Karpas-422 (cell line): ENCODE data around the gene SRSF11. TPM values are rescaled to one million over a fixed set of nuclear protein-coding genes. Genes with fewer than 3 reads are reported as not detected.

Source experiments
- DNase-seq: peaks from one replicate; pipeline ENCODE4 v3.0.0-alpha.2; 2015
- H2AFZ ChIP-seq: fragments of 200-600 bp; sonication (generic); 2 replicates; pipeline ENCODE4 v1.6.1; 2014; ENCODE audit warnings: antibody characterized with exemption, low read length, mixed read lengths
- H3K27ac ChIP-seq: fragments of 200-600 bp; sonication (generic); 2 replicates; pipeline ENCODE4 v1.5.1; 2014; ENCODE audit warnings: mild to moderate bottlenecking, low read length, moderate library complexity
- H3K27me3 ChIP-seq: fragments of 200-600 bp; sonication (generic); 2 replicates; pipeline ENCODE4 v1.6.1; 2014; ENCODE audit warnings: low read length, mixed read lengths
- H3K36me3 ChIP-seq: fragments of 200-600 bp; sonication (generic); 2 replicates; pipeline ENCODE4 v1.6.1; 2014; ENCODE audit warnings: low read length, mixed read lengths; ENCODE audit not compliant: insufficient read depth
- H3K4me1 ChIP-seq: fragments of 200-600 bp; sonication (generic); 2 replicates; pipeline ENCODE4 v1.6.1; 2014; ENCODE audit warnings: mild to moderate bottlenecking, low read length, mixed read lengths
- H3K4me2 ChIP-seq: fragments of 200-600 bp; sonication (generic); 2 replicates; pipeline ENCODE4 v1.6.1; 2014; ENCODE audit warnings: low read length, low read depth, mild to moderate bottlenecking; ENCODE audit not compliant: poor library complexity, severe bottlenecking
- H3K4me3 ChIP-seq: fragments of 200-600 bp; sonication (generic); 2 replicates; pipeline ENCODE4 v1.5.1; 2014; ENCODE audit warnings: mild to moderate bottlenecking, antibody characterized with exemption, low read length, mixed read lengths
- H3K79me2 ChIP-seq: fragments of 200-600 bp; sonication (generic); 2 replicates; pipeline ENCODE4 v1.6.1; 2014; ENCODE audit warnings: mild to moderate bottlenecking, low read length, mixed read lengths
- H3K9ac ChIP-seq: fragments of 200-600 bp; sonication (generic); 2 replicates; pipeline ENCODE4 v1.6.0; 2014; ENCODE audit warnings: low read length
- H3K9me2 ChIP-seq: fragments of 200-600 bp; sonication (generic), shearing (Covaris generic); replicated peaks from 2 replicates; pipeline ENCODE4 v1.6.0; 2014; ENCODE audit warnings: mild to moderate bottlenecking, low read length, moderate library complexity; ENCODE audit not compliant: insufficient read depth
- H3K9me3 ChIP-seq: fragments of 300-700, 200-600 bp; sonication (generic); 2 replicates; pipeline ENCODE4 v1.6.1; 2014; ENCODE audit warnings: low read length, mixed read lengths
- H4K20me1 ChIP-seq: fragments of 200-600 bp; sonication (generic); 2 replicates; pipeline ENCODE4 v1.6.1; 2014; ENCODE audit warnings: mild to moderate bottlenecking, antibody characterized with exemption, low read length, low read depth; ENCODE audit not compliant: insufficient read depth
- total RNA-seq: library from RNA; depleted of rRNA; stranded (reverse); fragments of >200 nt; shearing (Covaris generic); gene quantifications from 2 replicates; pipeline ENCODE4 v1.2.3, GENCODE V29; 2014; ENCODE audit warnings: low replicate concordance

SRSF11 gene
- total RNA-seq, 1 experiment from 2014 or later: 327 TPM

DNA sequence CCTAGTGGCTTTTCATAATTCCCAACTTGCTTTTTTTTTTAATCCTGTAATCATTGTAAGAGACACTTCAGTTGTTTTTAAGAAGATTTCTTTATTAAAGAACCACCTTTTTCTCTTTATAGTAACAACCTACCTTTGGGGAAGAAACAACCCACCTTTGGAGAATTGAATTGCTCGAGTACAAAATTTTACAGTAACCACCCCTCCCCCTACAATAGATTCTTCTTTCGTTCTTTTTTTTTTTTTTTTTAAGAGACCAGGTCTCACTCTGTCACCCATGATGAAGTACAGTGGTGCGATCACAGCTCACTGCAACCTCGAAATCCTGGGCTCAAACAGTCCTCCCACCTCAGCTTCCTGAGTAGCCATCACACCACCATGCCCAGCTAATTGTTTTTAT, 13.7 kb upstream of the SRSF11 start:
- Histone ChIP-seq H3K9me2 (no peaks in the 10 kb centered on the region), H3K4me1 (peaks cover 46% of the 10 kb centered on the region), H2AFZ (no peak overlapping the region), H3K27me3 (no peaks in the 10 kb centered on the region), H3K27ac (no peak overlapping the region), H4K20me1 (no peaks in the 10 kb centered on the region), H3K4me3 (peak overlapping the region; percentile 82), H3K36me3 (peaks cover 12% of the 10 kb centered on the region; the same call in 1 of the 2 replicates), H3K79me2 (peaks cover 98% of the 10 kb centered on the region), H3K9me3 (no peaks in the 10 kb centered on the region), H3K4me2 (peak overlapping the region; percentile 96), H3K9ac (no peak overlapping the region; the same call in 1 of the 2 replicates)
- no peak for DNase-seq

DNA sequence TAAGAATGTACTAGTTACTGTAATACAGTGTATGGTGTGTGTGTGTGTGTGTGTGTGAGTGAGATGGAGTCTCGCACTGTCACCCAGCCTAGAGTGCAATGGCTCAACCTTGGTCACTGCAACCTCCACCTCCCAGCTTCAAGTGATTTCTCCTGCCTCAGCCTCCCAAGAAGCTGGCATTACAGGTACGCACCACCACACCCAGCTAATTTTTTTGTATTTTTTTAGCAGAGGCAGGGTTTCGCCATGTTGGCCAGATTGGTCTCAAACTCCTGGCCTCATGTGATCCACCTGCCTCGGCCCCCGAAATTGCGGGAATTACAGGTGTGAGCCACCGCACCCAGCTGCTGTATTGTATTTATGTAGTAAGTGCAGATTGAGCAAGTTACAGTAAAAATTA, 12.9 kb upstream of the SRSF11 start:
- Histone ChIP-seq H3K27me3 (no peaks in the 10 kb centered on the region), H3K9me3 (no peaks in the 10 kb centered on the region), H3K79me2 (peaks cover 98% of the 10 kb centered on the region), H3K4me3 (no peak overlapping the region), H3K4me2 (peak overlapping the region; percentile 11), H3K9me2 (no peaks in the 10 kb centered on the region), H4K20me1 (no peaks in the 10 kb centered on the region), H2AFZ (no peak overlapping the region), H3K9ac (no peak overlapping the region), H3K36me3 (peaks cover 12% of the 10 kb centered on the region; the same call in 1 of the 2 replicates), H3K4me1 (peaks cover 40% of the 10 kb centered on the region), H3K27ac (no peak overlapping the region)
- DNase-seq: no peak

DNA sequence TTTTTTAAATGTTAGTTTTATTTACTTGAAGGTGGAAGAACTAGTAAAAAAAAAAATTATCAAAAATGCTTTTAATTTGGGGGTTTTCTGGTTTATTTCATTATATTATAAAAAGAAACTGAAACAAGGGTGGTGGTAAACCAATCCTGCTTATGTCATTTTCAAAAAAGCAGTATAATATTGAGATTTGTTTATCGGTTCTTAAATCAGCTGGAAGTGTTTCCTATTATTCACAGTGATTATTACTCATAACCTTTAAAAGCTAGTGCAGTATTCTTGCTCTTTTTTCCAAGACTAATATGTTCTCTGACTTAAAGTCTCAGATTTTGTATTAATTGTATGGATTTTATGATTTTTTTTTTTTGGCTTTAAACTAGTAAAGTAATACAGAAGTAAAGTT, 10.4 kb upstream of the SRSF11 start:
- Histone ChIP-seq H2AFZ (no peak overlapping the region), H3K9me3 (no peaks in the 10 kb centered on the region), H4K20me1 (no peaks in the 10 kb centered on the region), H3K79me2 (peaks cover 98% of the 10 kb centered on the region), H3K9me2 (no peaks in the 10 kb centered on the region), H3K4me1 (peaks cover 29% of the 10 kb centered on the region), H3K36me3 (peaks cover 12% of the 10 kb centered on the region; the same call in 1 of the 2 replicates), H3K9ac (no peak overlapping the region), H3K4me2 (no peak overlapping the region), H3K27ac (no peak overlapping the region), H3K27me3 (no peaks in the 10 kb centered on the region), H3K4me3 (no peak overlapping the region)
- DNase-seq: no peak

DNA sequence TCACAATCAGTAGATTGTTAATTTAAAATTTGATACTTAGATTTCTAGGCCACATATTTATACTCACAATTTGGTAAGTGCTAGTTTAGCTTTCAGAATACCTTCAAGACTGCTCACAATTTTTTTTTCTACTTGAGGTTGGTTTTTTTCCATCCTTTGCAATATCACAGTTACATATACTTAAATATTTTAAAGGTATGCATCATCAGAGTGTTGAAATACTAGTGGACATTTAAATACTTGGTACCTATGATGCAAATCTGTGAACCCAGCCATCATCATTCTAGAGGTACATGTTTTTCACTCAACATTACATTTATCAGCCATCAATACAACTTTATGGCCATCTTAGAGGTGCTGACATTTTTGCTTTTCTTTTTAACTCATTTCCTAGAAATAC, 9.6 kb upstream of the SRSF11 start:
- DNase-seq: no peak
- Histone ChIP-seq H3K4me3 (no peak overlapping the region), H3K79me2 (peaks cover 98% of the 10 kb centered on the region), H2AFZ (no peak overlapping the region), H3K27ac (no peak overlapping the region), H3K36me3 (peaks cover 16% of the 10 kb centered on the region; the same call in 1 of the 2 replicates), H3K4me1 (peaks cover 27% of the 10 kb centered on the region), H3K9ac (no peak overlapping the region), H4K20me1 (no peaks in the 10 kb centered on the region), H3K9me2 (no peaks in the 10 kb centered on the region), H3K27me3 (no peaks in the 10 kb centered on the region), H3K4me2 (no peak overlapping the region), H3K9me3 (no peaks in the 10 kb centered on the region)

DNA sequence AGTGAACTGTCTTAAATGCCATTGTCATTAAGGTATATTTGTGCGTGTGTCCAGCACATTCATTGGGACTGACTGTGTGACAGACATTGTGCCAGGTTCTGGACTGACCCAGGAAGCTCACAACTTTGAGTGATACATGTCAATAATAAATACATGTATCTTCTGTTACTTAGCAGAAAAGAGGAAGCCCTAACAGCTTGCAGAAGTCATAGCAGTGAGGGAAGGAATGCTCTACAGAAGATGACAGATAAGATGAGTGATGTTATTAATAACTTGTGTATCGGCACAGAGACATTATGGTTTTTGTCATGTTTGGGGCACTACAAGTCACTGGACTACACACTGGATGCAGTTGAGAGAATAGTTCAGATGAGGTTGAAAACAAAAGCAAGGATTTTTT, 1.2 kb upstream of the SRSF11 start:
- H3K9ac ChIP-seq: peak overlapping the region; percentile 96
- H3K27me3 ChIP-seq: no peaks in the 10 kb centered on the region
- H3K79me2 ChIP-seq: peaks cover 99% of the 10 kb centered on the region
- peak overlapping the region; percentile 89 for H3K27ac ChIP-seq
- peaks cover 63% of the 10 kb centered on the region for H3K4me1 ChIP-seq
- peaks cover 27% of the 10 kb centered on the region for H4K20me1 ChIP-seq
- H3K9me2 ChIP-seq: no peaks in the 10 kb centered on the region
- H3K4me2 ChIP-seq: peak overlapping the region; percentile 86
- H3K4me3 ChIP-seq: 0 out of 2 replicates have a peak overlapping the region, but pooled peaks have one; percentile 81
- H3K9me3 ChIP-seq: no peaks in the 10 kb centered on the region
- peak; percentile 75 for DNase-seq
- peaks cover 34% of the 10 kb centered on the region for H3K36me3 ChIP-seq
- no peak overlapping the region for H2AFZ ChIP-seq

DNA sequence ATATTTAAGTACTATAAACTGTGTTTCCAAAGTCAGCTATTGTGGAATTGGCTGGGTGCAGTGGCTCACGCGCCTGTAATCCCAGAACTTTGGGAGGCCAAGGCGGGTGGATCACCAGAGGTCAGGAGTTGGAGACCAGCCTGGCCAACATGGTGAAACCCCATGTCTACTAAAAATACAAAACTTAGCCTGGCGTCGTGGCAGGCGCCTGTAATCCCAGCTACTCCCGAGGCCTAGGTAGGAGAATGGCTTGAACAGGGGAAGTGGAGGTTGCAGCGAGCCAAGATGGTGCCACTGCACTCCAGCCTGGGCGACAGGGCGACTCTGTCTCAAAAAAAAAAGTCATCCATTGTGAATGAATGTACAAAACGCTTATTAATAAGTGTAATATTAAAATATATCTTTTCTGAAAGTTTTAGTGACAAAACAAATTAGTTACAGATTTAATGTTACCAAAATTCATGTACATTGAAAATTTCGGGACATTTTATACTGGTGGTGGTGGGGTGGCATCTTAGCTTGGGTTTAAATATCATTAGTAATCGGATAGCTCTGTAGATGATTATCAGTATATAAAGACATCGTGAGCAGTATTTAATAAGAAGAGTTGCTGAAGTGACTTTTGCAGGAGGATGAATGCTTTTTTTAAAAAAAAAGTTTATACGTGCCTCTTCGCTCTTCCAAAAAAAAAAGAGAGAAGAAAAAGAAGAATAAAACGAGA, 503 bp upstream of the SRSF11 start:
- no peak for DNase-seq

DNA sequence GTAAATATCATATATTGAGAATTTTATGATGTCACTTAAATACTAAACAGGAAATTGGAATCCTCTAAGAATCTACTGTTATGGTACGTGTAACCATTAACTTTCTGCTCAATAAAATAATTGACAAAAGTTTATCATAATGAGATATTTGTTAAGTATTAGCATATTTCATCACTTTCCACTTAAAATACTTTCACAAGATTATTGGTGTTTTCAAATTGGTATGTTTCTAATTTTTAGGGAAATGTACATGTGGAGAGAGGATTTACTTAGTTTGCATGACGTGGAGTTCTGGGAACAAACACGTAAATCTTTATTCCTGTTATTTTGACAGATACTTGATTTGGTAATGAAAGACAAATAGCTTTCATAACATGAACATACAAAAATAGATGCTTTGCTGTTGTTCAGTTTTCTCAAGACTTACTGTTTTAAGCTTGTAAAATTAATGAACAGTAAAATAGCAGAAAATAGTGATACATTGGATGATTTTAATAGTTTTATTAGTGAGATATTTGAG, 1.6 kb downstream of the SRSF11 start:
- peak overlapping the region; percentile 86 for H3K4me2 ChIP-seq
- H3K36me3 ChIP-seq: peaks cover 49% of the 10 kb centered on the region
- H4K20me1 ChIP-seq: peaks cover 47% of the 10 kb centered on the region
- no peaks in the 10 kb centered on the region for H3K9me3 ChIP-seq
- H3K4me3 ChIP-seq: peak overlapping the region; percentile 81
- peaks cover 98% of the 10 kb centered on the region for H3K79me2 ChIP-seq
- DNase-seq: no peak
- H3K27ac ChIP-seq: peak overlapping the region; percentile 89
- H2AFZ ChIP-seq: no peak overlapping the region
- no peaks in the 10 kb centered on the region for H3K9me2 ChIP-seq
- H3K9ac ChIP-seq: peak overlapping the region; percentile 96
- H3K27me3 ChIP-seq: no peaks in the 10 kb centered on the region
- peaks cover 84% of the 10 kb centered on the region for H3K4me1 ChIP-seq

More for the DNA sequence above, 503 bp upstream of the SRSF11 start:
- Histone ChIP-seq H3K9me3 (no peaks in the 10 kb centered on the region), H3K9me2 (no peaks in the 10 kb centered on the region), H3K4me1 (peaks cover 70% of the 10 kb centered on the region), H3K36me3 (peaks cover 40% of the 10 kb centered on the region), H3K79me2 (peaks cover 99% of the 10 kb centered on the region), H3K27ac (peak overlapping the region; percentile 89), H3K27me3 (no peaks in the 10 kb centered on the region), H4K20me1 (peaks cover 31% of the 10 kb centered on the region), H2AFZ (no peak overlapping the region; the same call in 1 of the 2 replicates), H3K9ac (peak overlapping the region; percentile 96), H3K4me3 (peak overlapping the region; percentile 81), H3K4me2 (peak overlapping the region; percentile 86)

DNA sequence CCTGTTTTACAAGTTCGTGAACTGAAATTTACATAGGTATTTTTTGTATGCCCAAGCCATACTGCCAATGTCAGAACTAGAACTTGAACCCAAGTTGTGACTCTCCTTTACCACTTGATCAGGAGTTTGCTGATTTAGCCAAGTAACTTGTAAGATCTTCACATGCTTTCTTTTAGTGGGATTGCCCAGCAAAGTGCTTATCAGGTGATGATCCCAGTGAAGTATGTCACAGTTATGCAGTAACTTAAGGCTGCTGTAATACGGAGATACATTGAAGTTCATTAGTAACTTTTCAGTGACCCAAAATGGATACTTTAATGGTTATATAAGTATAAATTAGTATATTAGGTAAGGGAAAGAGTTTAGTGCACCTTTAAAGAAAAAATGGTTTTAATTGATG, 3.8 kb downstream of the SRSF11 start:
- no peak overlapping the region for H3K27ac ChIP-seq
- H2AFZ ChIP-seq: no peak overlapping the region
- no peak overlapping the region for H3K4me3 ChIP-seq
- no peaks in the 10 kb centered on the region for H3K27me3 ChIP-seq
- H3K9me3 ChIP-seq: no peaks in the 10 kb centered on the region
- peaks cover 70% of the 10 kb centered on the region for H3K36me3 ChIP-seq
- H3K4me1 ChIP-seq: peaks cover 85% of the 10 kb centered on the region
- DNase-seq: no peak
- peaks cover 98% of the 10 kb centered on the region for H3K79me2 ChIP-seq
- no peak overlapping the region for H3K9ac ChIP-seq
- H3K9me2 ChIP-seq: no peaks in the 10 kb centered on the region
- no peak overlapping the region for H3K4me2 ChIP-seq
- peaks cover 54% of the 10 kb centered on the region for H4K20me1 ChIP-seq
